NOMO-1 treated with dmso at 0.1 percent for 144 hours (cell line): ENCODE data around the gene SYTL1.

Experiments
- DNase-seq: peaks from one replicate; lab custom pipeline; 2025; ENCODE audit not compliant: unreplicated experiment; lab: John Stamatoyannopoulos, UW

The SYTL1 gene

GRCh38 chr1:27402349-27402754 is 60.5 kb downstream of the SYTL1 start:
- DNase-seq, result no peak

- no peak for DNase-seq
Observed at GRCh38 chr1:27403065-27403726, 61.4 kb downstream of the SYTL1 start.
